Neural cell (in vitro differentiated cells): ENCODE data around the gene PXK. TPM values are rescaled to one million over a fixed set of nuclear protein-coding genes. Genes with fewer than 3 reads are reported as not detected.

ENCODE experiments used
- H2AFZ ChIP-seq: fragments of 200-600, 300-800 bp; sonication (generic), shearing (Covaris generic); 2 replicates; pipeline ENCODE4 v1.6.0; 2014; ENCODE audit warnings: low read depth, mild to moderate bottlenecking, antibody characterized with exemption, low read length, moderate library complexity
- H3F3A ChIP-seq: fragments of 200-600 bp; shearing (Covaris generic); 2 replicates; pipeline ENCODE4 v1.6.1; 2016; ENCODE audit warnings: mild to moderate bottlenecking, moderate library complexity, mixed read lengths, antibody characterized with exemption, low read length; ENCODE audit not compliant: insufficient read depth, poor library complexity, severe bottlenecking
- H3K27ac ChIP-seq: fragments of 200-600, 300-800 bp; sonication (generic), shearing (Covaris generic); 2 replicates; pipeline ENCODE4 v1.5.1; 2014; ENCODE audit warnings: mild to moderate bottlenecking, low read length, moderate library complexity
- H3K27me3 ChIP-seq: fragments of 300-800, 200-600 bp; sonication (generic), shearing (Covaris generic); 2 replicates; pipeline ENCODE4 v1.6.0; 2014; ENCODE audit warnings: mild to moderate bottlenecking, low read depth, low read length, moderate library complexity; ENCODE audit not compliant: insufficient read depth
- H3K36me3 ChIP-seq: fragments of 300-800, 200-600 bp; sonication (generic), shearing (Covaris generic); 2 replicates; pipeline ENCODE4 v1.5.1; 2014; ENCODE audit warnings: mild to moderate bottlenecking, antibody characterized with exemption, low read length, moderate library complexity; ENCODE audit not compliant: insufficient read depth
- H3K4me2 ChIP-seq: fragments of 300-800, 200-600 bp; sonication (generic), shearing (Covaris generic); 2 replicates; pipeline ENCODE4 v1.6.0; 2014; ENCODE audit warnings: mild to moderate bottlenecking, low read length
- H3K4me3 ChIP-seq: fragments of 300-800, 200-600 bp; sonication (generic), shearing (Covaris generic); 2 replicates; pipeline ENCODE4 v1.5.1; 2014; ENCODE audit warnings: mild to moderate bottlenecking, low read length, moderate library complexity
- H3K79me2 ChIP-seq: fragments of 200-600 bp; shearing (Covaris generic); replicated peaks from 2 replicates; pipeline ENCODE4 v1.6.0; 2014; ENCODE audit warnings: mild to moderate bottlenecking, low read length, moderate library complexity; ENCODE audit not compliant: insufficient read depth
- H3K9ac ChIP-seq: fragments of 300-800, 200-600 bp; sonication (generic), shearing (Covaris generic); 2 replicates; pipeline ENCODE4 v1.6.1; 2016; ENCODE audit warnings: mild to moderate bottlenecking, low read length, mixed read lengths
- H3K9me2 ChIP-seq: fragments of 200-600 bp; shearing (Covaris generic); 2 replicates; pipeline ENCODE4 v1.6.1; 2016; ENCODE audit warnings: mild to moderate bottlenecking, low read length, mixed read lengths; ENCODE audit not compliant: insufficient read depth
- H3K9me3 ChIP-seq: fragments of 200-600, 300-800 bp; sonication (generic), shearing (Covaris generic); 2 replicates; pipeline ENCODE4 v1.6.1; 2016; ENCODE audit warnings: mild to moderate bottlenecking, mixed run types, low read length, moderate library complexity, mixed read lengths
- H4K20me1 ChIP-seq: fragments of 200-600 bp; shearing (Covaris generic); 2 replicates; pipeline ENCODE4 v1.6.1; 2016; ENCODE audit warnings: mild to moderate bottlenecking, mixed run types; ENCODE audit not compliant: insufficient read depth
- CTCF ChIP-seq: fragments of 450-650 bp; IDR thresholded peaks from 2 replicates; pipeline ENCODE4 v1.5.1; 2014; ENCODE audit warnings: antibody characterized with exemption, mild to moderate bottlenecking, moderate library complexity; ENCODE audit not compliant: poor library complexity, severe bottlenecking
- EP300 ChIP-seq: fragments of 450-650 bp; conservative IDR thresholded peaks from 2 replicates; pipeline ENCODE4 v1.6.1; 2014; ENCODE audit warnings: antibody characterized with exemption, mild to moderate bottlenecking, moderate library complexity; ENCODE audit not compliant: poor library complexity, severe bottlenecking
- EZH2 ChIP-seq: fragments of 200-600, 300-800 bp; shearing (Covaris generic), sonication (generic); IDR thresholded peaks from 2 replicates; pipeline ENCODE4 v1.6.1; 2014; ENCODE audit warnings: antibody characterized with exemption, low read length, borderline replicate concordance, mild to moderate bottlenecking; ENCODE audit not compliant: insufficient read depth, poor library complexity, severe bottlenecking
- MXI1 ChIP-seq: fragments of 450-650 bp; conservative IDR thresholded peaks from 2 replicates; pipeline ENCODE4 v1.6.1; 2014; ENCODE audit warnings: antibody characterized with exemption, mild to moderate bottlenecking; ENCODE audit not compliant: poor library complexity, severe bottlenecking
- POLR2AphosphoS5 ChIP-seq: IDR thresholded peaks from 2 replicates; pipeline ENCODE4 v1.6.1; 2012
- RAD21 ChIP-seq: fragments of 450-650 bp; conservative IDR thresholded peaks from 2 replicates; pipeline ENCODE4 v1.6.1; 2014; ENCODE audit warnings: antibody characterized with exemption, mild to moderate bottlenecking, moderate library complexity
- REST ChIP-seq: IDR thresholded peaks from 2 replicates; pipeline ENCODE4 v1.6.1; 2012; ENCODE audit warnings: borderline replicate concordance
- SMC3 ChIP-seq: fragments of 450-650 bp; conservative IDR thresholded peaks from 2 replicates; pipeline ENCODE4 v1.6.1; 2014; ENCODE audit warnings: antibody characterized with exemption, mild to moderate bottlenecking, moderate library complexity; ENCODE audit not compliant: poor library complexity
- TAF1 ChIP-seq: IDR thresholded peaks from 2 replicates; pipeline ENCODE4 v1.6.1; 2012; ENCODE audit warnings: low read depth
- polyA plus RNA-seq: library from polyadenylated mRNA; depleted of rRNA; stranded (reverse); fragments of >200 nt; gene quantifications from 2 replicates; pipeline ENCODE4 v1.2.3, GENCODE V29; 2014

Gene PXK
- polyA plus RNA-seq, 1 donor from 2014 or later = 37.7 TPM

GRCh38 chr3:58291671-58292338 is 40.9 kb upstream of the PXK start:
- Histone ChIP-seq H3K9ac (peak overlapping the region; percentile 4), H3K27me3 (no peaks in the 10 kb centered on the region), H4K20me1 (no peaks in the 10 kb centered on the region), H3K9me2 (no peaks in the 10 kb centered on the region), H2AFZ (no peak overlapping the region), H3K27ac (peak overlapping the region; percentile 71), H3K36me3 (no peaks in the 10 kb centered on the region), H3K79me2 (no peaks in the 10 kb centered on the region), H3K9me3 (no peaks in the 10 kb centered on the region), H3F3A (no peaks in the 10 kb centered on the region), H3K4me3 (peak overlapping the region; percentile 39), H3K4me2 (no peak overlapping the region)
- TF ChIP-seq MXI1 = peak; percentile 16
- no peak for TF ChIP-seq EZH2
- TF ChIP-seq EP300 = peak; percentile 32
- no peak for TF ChIP-seq RAD21
- TF ChIP-seq SMC3 = no peak
- TF ChIP-seq POLR2AphosphoS5 = no peak
- no peak for TF ChIP-seq CTCF
- TF ChIP-seq REST = peak; percentile 76
- no peak for TF ChIP-seq TAF1

- Histone ChIP-seq H3K27me3 (no peaks in the 10 kb centered on the region), H3K4me3 (no peak overlapping the region)
These were observed 39.8 kb upstream of the PXK start for GRCh38 chr3:58292866-58293265.

More at GRCh38 chr3:58292866-58293265, 39.8 kb upstream of the PXK start:
- no peak for TF ChIP-seq CTCF
- no peak for TF ChIP-seq EZH2
- TF ChIP-seq MXI1 = no peak
- no peak for TF ChIP-seq SMC3
- TF ChIP-seq TAF1 = no peak
- TF ChIP-seq RAD21 = no peak
- no peak for TF ChIP-seq EP300
- TF ChIP-seq REST = no peak
- no peak for TF ChIP-seq POLR2AphosphoS5
- Histone ChIP-seq H2AFZ (no peak overlapping the region), H3K9me2 (no peaks in the 10 kb centered on the region), H3K36me3 (no peaks in the 10 kb centered on the region), H3K9me3 (no peaks in the 10 kb centered on the region), H3K4me2 (no peak overlapping the region), H3K27ac (no peak overlapping the region), H3F3A (no peaks in the 10 kb centered on the region), H3K79me2 (no peaks in the 10 kb centered on the region), H3K9ac (no peak overlapping the region), H4K20me1 (no peaks in the 10 kb centered on the region)
